WTC11 (cell line): Measurements from ENCODE around the gene GSDME. TPM values are rescaled to one million over a fixed set of nuclear protein-coding genes. Genes with fewer than 3 reads are reported as not detected.

ENCODE experiments used
- ATAC-seq: fragments of 200-7000 bp; cut with Tn5 transposase; 2 replicates; pipeline ENCODE4 v1.10.0; 2021; ENCODE audit warnings: mild to moderate bottlenecking, moderate library complexity
- CTCF ChIA-PET: fragments of 300-600 bp; sonication (Branson Sonifier 250); formaldehyde crosslinking; loops from one replicate; lab custom pipeline; 2021; ENCODE audit warnings: antibody characterized with exemption; lab: Charles Lee
- POLR2A ChIA-PET: fragments of 350-600 bp; sonication (Branson Sonifier 250); formaldehyde crosslinking; loops from one replicate; lab custom pipeline; 2021; ENCODE audit warnings: antibody characterized with exemption; lab: Charles Lee
- DNase-seq: peaks from one replicate; pipeline ENCODE4 v3.0.0; 2021; ENCODE audit warnings: low spot score
- H3K27ac Mint-ChIP-seq: 2 replicates; pipeline ENCODE4 v1.8.0; 2021; ENCODE audit warnings: mixed read lengths
- H3K27me3 Mint-ChIP-seq: 2 replicates; pipeline ENCODE4 v1.8.0; 2021; ENCODE audit warnings: low read depth, mild to moderate bottlenecking, moderate library complexity, mixed read lengths
- H3K36me3 Mint-ChIP-seq: 2 replicates; pipeline ENCODE4 v1.8.0; 2021; ENCODE audit warnings: mixed read lengths
- H3K4me1 Mint-ChIP-seq: 2 replicates; pipeline ENCODE4 v1.8.0; 2022; ENCODE audit warnings: mixed read lengths
- H3K4me3 Mint-ChIP-seq: 2 replicates; pipeline ENCODE4 v1.8.0; 2021; ENCODE audit warnings: mild to moderate bottlenecking, moderate library complexity, mixed read lengths
- H3K9me3 Mint-ChIP-seq: 2 replicates; pipeline ENCODE4 v1.8.0; 2021; ENCODE audit warnings: mixed read lengths
- CREM ChIP-seq: sonication (generic); formaldehyde crosslinking; IDR thresholded peaks from 2 replicates; pipeline ENCODE4 v1.8.1; 2022; ENCODE audit warnings: mild to moderate bottlenecking, missing genetic modification reagents, moderate library complexity
- FOXP1 ChIP-seq: sonication (generic); formaldehyde crosslinking; IDR thresholded peaks from 2 replicates; pipeline ENCODE4 v1.8.0; 2022; ENCODE audit warnings: missing genetic modification reagents, mild to moderate bottlenecking, moderate library complexity, borderline replicate concordance
- GABPB1 ChIP-seq: sonication (generic); formaldehyde crosslinking; IDR thresholded peaks from 2 replicates; pipeline ENCODE4 v1.8.1; 2023; ENCODE audit warnings: mild to moderate bottlenecking, missing genetic modification reagents
- GTF2I ChIP-seq: fragments of 250-450 bp; sonication (Bioruptor Pico); conservative IDR thresholded peaks from 2 replicates; pipeline ENCODE4 v1.4.0; 2021; ENCODE audit warnings: mild to moderate bottlenecking
- IRF2 ChIP-seq: sonication (generic); formaldehyde crosslinking; IDR thresholded peaks from 2 replicates; pipeline ENCODE4 v1.8.0; 2022; ENCODE audit warnings: low read depth, missing genetic modification reagents, borderline replicate concordance
- OVOL2 ChIP-seq: fragments of 250-450 bp; sonication (Bioruptor Pico); IDR thresholded peaks from 2 replicates; pipeline ENCODE4 v1.9.0; 2021; ENCODE audit warnings: mild to moderate bottlenecking, borderline replicate concordance
- RORB ChIP-seq: fragments of 250-450 bp; sonication (Bioruptor Pico); IDR thresholded peaks from 2 replicates; pipeline ENCODE4 v1.9.0; 2021; ENCODE audit warnings: mild to moderate bottlenecking
- SMAD4 ChIP-seq: sonication (generic); formaldehyde crosslinking; IDR thresholded peaks from 2 replicates; pipeline ENCODE4 v1.8.0; 2022; ENCODE audit warnings: mild to moderate bottlenecking, missing genetic modification reagents
- SOX15 ChIP-seq: fragments of 250-450 bp; sonication (Bioruptor Pico); IDR thresholded peaks from 2 replicates; pipeline ENCODE4 v1.9.0; 2021; ENCODE audit warnings: mild to moderate bottlenecking
- TP53 ChIP-seq: sonication (generic); formaldehyde crosslinking; IDR thresholded peaks from 2 replicates; pipeline ENCODE4 v1.8.1; 2023; ENCODE audit warnings: mild to moderate bottlenecking, missing genetic modification reagents
- ZNF219 ChIP-seq: sonication (generic); formaldehyde crosslinking; IDR thresholded peaks from 2 replicates; pipeline ENCODE4 v1.8.0; 2023; ENCODE audit warnings: missing genetic modification reagents, mild to moderate bottlenecking, borderline replicate concordance
- ZNF396 ChIP-seq: fragments of 250-450 bp; sonication (Bioruptor Pico); IDR thresholded peaks from 2 replicates; pipeline ENCODE4 v1.8.0; 2021; ENCODE audit warnings: mild to moderate bottlenecking, moderate library complexity, borderline replicate concordance
- total RNA-seq: library from RNA; stranded (reverse); gene quantifications from 3 replicates; pipeline ENCODE4 v1.2.3, GENCODE V29; 2021
- TF ChIP-seq, protein P1 (sequence below): sonication (generic); formaldehyde crosslinking; IDR thresholded peaks from 2 replicates; pipeline ENCODE4 v1.8.0; 2022; ENCODE audit warnings: mild to moderate bottlenecking, missing genetic modification reagents
- TF ChIP-seq, protein P2 (sequence below): sonication (generic); formaldehyde crosslinking; IDR thresholded peaks from 2 replicates; pipeline ENCODE4 v1.8.1; 2023; ENCODE audit warnings: mild to moderate bottlenecking, missing genetic modification reagents
- TF ChIP-seq, protein P3 (sequence below): sonication (generic); formaldehyde crosslinking; IDR thresholded peaks from 2 replicates; pipeline ENCODE4 v1.8.1; 2022; ENCODE audit warnings: missing genetic modification reagents, borderline replicate concordance
- TF ChIP-seq, protein P4 (sequence below): sonication (generic); formaldehyde crosslinking; IDR thresholded peaks from 2 replicates; pipeline ENCODE4 v1.8.0; 2023; ENCODE audit warnings: missing genetic modification reagents, mild to moderate bottlenecking, borderline replicate concordance
- TF ChIP-seq, protein P5 (sequence below): fragments of 250-450 bp; sonication (Bioruptor Pico); IDR thresholded peaks from 2 replicates; pipeline ENCODE4 v1.9.0; 2021; ENCODE audit warnings: mild to moderate bottlenecking
- TF ChIP-seq, protein P6 (sequence below): sonication (generic); formaldehyde crosslinking; IDR thresholded peaks from 2 replicates; pipeline ENCODE4 v1.8.1; 2022; ENCODE audit warnings: mild to moderate bottlenecking, missing genetic modification reagents, moderate library complexity, borderline replicate concordance

GSDME gene
- total RNA-seq, 1 experiment from 2014 or later, result 4.8 TPM

DNA sequence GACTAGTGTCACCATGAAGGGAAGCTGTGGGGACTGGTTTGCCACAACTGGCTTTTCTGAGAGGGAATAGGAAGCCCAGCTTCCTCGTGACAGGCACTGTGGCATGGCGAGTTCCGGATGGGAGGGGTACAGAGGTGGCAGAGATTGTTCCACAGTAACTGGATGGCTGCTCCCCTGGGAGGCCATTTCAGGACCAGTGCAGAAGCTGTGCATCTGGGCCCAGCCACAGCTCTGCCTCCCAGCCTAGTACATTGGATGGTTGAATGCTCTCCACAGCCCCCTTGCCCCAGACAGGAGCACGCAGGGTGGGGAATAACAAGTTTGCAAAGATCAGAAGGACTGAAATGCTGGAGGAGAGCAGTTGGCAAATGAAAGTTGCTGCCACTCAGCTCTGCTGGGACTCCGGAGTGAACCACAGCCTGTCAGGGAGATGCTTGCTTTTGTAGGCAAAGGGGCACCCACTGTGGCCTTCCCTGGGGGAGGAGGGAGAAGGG lies 51.8 kb downstream of the GSDME start:
- POLR2A ChIA-PET, result no interaction called here
- DNase-seq (no peak), ATAC-seq (no peak)
- CTCF ChIA-PET, result interaction anchor here (7.1 kb wide), 1 partner anchor 10 kb away, joined by 43 read pairs; no protein-coding TSS in a partner anchor
- TF ChIP-seq IRF2 (CRISPR knock-in tag) (no peak), FOXP1 (CRISPR knock-in tag) (no peak), SOX15 (no peak), ZNF219 (CRISPR knock-in tag) (no peak), SMAD4 (CRISPR knock-in tag) (no peak), GABPB1 (CRISPR knock-in tag) (no peak), OVOL2 (CRISPR knock-in tag) (no peak), ZNF396 (no peak)
- TF ChIP-seq, protein P1, sequence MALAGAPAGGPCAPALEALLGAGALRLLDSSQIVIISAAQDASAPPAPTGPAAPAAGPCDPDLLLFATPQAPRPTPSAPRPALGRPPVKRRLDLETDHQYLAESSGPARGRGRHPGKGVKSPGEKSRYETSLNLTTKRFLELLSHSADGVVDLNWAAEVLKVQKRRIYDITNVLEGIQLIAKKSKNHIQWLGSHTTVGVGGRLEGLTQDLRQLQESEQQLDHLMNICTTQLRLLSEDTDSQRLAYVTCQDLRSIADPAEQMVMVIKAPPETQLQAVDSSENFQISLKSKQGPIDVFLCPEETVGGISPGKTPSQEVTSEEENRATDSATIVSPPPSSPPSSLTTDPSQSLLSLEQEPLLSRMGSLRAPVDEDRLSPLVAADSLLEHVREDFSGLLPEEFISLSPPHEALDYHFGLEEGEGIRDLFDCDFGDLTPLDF, result no peak
- TF ChIP-seq, protein P2, sequence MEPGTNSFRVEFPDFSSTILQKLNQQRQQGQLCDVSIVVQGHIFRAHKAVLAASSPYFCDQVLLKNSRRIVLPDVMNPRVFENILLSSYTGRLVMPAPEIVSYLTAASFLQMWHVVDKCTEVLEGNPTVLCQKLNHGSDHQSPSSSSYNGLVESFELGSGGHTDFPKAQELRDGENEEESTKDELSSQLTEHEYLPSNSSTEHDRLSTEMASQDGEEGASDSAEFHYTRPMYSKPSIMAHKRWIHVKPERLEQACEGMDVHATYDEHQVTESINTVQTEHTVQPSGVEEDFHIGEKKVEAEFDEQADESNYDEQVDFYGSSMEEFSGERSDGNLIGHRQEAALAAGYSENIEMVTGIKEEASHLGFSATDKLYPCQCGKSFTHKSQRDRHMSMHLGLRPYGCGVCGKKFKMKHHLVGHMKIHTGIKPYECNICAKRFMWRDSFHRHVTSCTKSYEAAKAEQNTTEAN, result no peak
- TF ChIP-seq, protein P3, sequence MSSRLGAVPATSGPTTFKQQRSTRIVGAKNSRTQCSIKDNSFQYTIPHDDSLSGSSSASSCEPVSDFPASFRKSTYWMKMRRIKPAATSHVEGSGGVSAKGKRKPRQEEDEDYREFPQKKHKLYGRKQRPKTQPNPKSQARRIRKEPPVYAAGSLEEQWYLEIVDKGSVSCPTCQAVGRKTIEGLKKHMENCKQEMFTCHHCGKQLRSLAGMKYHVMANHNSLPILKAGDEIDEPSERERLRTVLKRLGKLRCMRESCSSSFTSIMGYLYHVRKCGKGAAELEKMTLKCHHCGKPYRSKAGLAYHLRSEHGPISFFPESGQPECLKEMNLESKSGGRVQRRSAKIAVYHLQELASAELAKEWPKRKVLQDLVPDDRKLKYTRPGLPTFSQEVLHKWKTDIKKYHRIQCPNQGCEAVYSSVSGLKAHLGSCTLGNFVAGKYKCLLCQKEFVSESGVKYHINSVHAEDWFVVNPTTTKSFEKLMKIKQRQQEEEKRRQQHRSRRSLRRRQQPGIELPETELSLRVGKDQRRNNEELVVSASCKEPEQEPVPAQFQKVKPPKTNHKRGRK (CRISPR knock-in tag), result no peak
- TF ChIP-seq, protein P4, sequence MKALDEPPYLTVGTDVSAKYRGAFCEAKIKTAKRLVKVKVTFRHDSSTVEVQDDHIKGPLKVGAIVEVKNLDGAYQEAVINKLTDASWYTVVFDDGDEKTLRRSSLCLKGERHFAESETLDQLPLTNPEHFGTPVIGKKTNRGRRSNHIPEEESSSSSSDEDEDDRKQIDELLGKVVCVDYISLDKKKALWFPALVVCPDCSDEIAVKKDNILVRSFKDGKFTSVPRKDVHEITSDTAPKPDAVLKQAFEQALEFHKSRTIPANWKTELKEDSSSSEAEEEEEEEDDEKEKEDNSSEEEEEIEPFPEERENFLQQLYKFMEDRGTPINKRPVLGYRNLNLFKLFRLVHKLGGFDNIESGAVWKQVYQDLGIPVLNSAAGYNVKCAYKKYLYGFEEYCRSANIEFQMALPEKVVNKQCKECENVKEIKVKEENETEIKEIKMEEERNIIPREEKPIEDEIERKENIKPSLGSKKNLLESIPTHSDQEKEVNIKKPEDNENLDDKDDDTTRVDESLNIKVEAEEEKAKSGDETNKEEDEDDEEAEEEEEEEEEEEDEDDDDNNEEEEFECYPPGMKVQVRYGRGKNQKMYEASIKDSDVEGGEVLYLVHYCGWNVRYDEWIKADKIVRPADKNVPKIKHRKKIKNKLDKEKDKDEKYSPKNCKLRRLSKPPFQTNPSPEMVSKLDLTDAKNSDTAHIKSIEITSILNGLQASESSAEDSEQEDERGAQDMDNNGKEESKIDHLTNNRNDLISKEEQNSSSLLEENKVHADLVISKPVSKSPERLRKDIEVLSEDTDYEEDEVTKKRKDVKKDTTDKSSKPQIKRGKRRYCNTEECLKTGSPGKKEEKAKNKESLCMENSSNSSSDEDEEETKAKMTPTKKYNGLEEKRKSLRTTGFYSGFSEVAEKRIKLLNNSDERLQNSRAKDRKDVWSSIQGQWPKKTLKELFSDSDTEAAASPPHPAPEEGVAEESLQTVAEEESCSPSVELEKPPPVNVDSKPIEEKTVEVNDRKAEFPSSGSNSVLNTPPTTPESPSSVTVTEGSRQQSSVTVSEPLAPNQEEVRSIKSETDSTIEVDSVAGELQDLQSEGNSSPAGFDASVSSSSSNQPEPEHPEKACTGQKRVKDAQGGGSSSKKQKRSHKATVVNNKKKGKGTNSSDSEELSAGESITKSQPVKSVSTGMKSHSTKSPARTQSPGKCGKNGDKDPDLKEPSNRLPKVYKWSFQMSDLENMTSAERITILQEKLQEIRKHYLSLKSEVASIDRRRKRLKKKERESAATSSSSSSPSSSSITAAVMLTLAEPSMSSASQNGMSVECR, result no peak
- TF ChIP-seq, protein P5, sequence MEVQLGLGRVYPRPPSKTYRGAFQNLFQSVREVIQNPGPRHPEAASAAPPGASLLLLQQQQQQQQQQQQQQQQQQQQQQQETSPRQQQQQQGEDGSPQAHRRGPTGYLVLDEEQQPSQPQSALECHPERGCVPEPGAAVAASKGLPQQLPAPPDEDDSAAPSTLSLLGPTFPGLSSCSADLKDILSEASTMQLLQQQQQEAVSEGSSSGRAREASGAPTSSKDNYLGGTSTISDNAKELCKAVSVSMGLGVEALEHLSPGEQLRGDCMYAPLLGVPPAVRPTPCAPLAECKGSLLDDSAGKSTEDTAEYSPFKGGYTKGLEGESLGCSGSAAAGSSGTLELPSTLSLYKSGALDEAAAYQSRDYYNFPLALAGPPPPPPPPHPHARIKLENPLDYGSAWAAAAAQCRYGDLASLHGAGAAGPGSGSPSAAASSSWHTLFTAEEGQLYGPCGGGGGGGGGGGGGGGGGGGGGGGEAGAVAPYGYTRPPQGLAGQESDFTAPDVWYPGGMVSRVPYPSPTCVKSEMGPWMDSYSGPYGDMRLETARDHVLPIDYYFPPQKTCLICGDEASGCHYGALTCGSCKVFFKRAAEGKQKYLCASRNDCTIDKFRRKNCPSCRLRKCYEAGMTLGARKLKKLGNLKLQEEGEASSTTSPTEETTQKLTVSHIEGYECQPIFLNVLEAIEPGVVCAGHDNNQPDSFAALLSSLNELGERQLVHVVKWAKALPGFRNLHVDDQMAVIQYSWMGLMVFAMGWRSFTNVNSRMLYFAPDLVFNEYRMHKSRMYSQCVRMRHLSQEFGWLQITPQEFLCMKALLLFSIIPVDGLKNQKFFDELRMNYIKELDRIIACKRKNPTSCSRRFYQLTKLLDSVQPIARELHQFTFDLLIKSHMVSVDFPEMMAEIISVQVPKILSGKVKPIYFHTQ, result no peak
- H3K4me1 Mint-ChIP-seq, result peaks cover 8% of the 10 kb centered on the region
- H3K36me3 Mint-ChIP-seq, result 0 out of 2 replicates have a peak, but pooled peaks cover 2% of the 10 kb centered on the region
- no peaks in the 10 kb centered on the region for H3K9me3 Mint-ChIP-seq
- 0 out of 2 replicates have a peak, but pooled peaks cover 3% of the 10 kb centered on the region for H3K27me3 Mint-ChIP-seq
- no peak overlapping the region for H3K27ac Mint-ChIP-seq
- H3K4me3 Mint-ChIP-seq, result no peak overlapping the region

DNA sequence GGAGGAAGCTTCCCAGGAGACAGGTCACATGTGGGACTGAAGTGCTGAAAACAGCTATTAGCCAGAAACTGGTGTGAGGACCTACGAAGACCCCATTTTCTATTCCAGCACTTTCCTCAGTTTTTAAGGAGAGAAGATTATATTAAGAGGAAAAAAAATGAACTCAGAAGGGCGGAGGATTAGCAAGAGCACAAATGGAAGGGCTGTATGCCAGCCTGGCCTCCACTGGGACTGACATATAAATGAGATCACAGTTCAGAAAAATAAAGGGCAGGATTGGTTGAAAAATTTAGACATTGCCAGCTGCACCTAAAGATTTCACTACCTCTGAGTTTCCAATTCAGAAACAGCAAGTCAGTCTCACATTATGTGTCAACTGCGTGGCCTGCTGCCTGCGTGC lies 53.0 kb downstream of the GSDME start:
- DNase-seq, result no peak
- POLR2A ChIA-PET, result no interaction called here
- TF ChIP-seq TP53 (CRISPR knock-in tag), result no peak
- TF ChIP-seq CREM (CRISPR knock-in tag), result no peak
- TF ChIP-seq, protein P5, result no peak
- no peak for TF ChIP-seq RORB (CRISPR knock-in tag)
- TF ChIP-seq, protein P6, sequence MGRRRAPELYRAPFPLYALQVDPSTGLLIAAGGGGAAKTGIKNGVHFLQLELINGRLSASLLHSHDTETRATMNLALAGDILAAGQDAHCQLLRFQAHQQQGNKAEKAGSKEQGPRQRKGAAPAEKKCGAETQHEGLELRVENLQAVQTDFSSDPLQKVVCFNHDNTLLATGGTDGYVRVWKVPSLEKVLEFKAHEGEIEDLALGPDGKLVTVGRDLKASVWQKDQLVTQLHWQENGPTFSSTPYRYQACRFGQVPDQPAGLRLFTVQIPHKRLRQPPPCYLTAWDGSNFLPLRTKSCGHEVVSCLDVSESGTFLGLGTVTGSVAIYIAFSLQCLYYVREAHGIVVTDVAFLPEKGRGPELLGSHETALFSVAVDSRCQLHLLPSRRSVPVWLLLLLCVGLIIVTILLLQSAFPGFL (CRISPR knock-in tag), result no peak
- TF ChIP-seq GTF2I (CRISPR knock-in tag), result no peak

More for the DNA sequence above, 53.0 kb downstream of the GSDME start:
- Mint-ChIP-seq H3K36me3 (0 out of 2 replicates have a peak, but pooled peaks cover 2% of the 10 kb centered on the region), H3K4me3 (no peak overlapping the region), H3K4me1 (peaks cover 12% of the 10 kb centered on the region), H3K27me3 (no peaks in the 10 kb centered on the region), H3K27ac (no peak overlapping the region), H3K9me3 (no peaks in the 10 kb centered on the region)
- CTCF ChIA-PET, result interaction anchor here (1.2 to 7.1 kb wide), 2 partner anchors 11 to 24 kb away, joined by 4 to 43 read pairs; no protein-coding TSS in a partner anchor
- no peak for ATAC-seq
